DMS 273 treated with DMSO at 0.1 percent for 48 hours (cell line): ENCODE data around the gene ATAD5.
"Not testable (repeated sequence)": the region's sequence is repeated elsewhere in the genome, so short reads cannot be mapped to it uniquely, and the experiment has no call there.

ENCODE experiments used
- DNase-seq: peaks from one replicate; lab custom pipeline; 2025; lab: John Stamatoyannopoulos, UW

ATAD5 gene, protein sequence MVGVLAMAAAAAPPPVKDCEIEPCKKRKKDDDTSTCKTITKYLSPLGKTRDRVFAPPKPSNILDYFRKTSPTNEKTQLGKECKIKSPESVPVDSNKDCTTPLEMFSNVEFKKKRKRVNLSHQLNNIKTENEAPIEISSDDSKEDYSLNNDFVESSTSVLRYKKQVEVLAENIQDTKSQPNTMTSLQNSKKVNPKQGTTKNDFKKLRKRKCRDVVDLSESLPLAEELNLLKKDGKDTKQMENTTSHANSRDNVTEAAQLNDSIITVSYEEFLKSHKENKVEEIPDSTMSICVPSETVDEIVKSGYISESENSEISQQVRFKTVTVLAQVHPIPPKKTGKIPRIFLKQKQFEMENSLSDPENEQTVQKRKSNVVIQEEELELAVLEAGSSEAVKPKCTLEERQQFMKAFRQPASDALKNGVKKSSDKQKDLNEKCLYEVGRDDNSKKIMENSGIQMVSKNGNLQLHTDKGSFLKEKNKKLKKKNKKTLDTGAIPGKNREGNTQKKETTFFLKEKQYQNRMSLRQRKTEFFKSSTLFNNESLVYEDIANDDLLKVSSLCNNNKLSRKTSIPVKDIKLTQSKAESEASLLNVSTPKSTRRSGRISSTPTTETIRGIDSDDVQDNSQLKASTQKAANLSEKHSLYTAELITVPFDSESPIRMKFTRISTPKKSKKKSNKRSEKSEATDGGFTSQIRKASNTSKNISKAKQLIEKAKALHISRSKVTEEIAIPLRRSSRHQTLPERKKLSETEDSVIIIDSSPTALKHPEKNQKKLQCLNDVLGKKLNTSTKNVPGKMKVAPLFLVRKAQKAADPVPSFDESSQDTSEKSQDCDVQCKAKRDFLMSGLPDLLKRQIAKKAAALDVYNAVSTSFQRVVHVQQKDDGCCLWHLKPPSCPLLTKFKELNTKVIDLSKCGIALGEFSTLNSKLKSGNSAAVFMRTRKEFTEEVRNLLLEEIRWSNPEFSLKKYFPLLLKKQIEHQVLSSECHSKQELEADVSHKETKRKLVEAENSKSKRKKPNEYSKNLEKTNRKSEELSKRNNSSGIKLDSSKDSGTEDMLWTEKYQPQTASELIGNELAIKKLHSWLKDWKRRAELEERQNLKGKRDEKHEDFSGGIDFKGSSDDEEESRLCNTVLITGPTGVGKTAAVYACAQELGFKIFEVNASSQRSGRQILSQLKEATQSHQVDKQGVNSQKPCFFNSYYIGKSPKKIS (N-terminal part only)

GRCh38 chr17:30831663-30832437, at the start of gene ATAD5:
TSS of gene ATAD5 (plus strand) at chr17:30831966. CDS start at chr17:30832348, 382 bp downstream.
- peak; percentile 80 for DNase-seq

GRCh38 chr17:30782206-30782605, 49.6 kb upstream of the ATAD5 start:
- no peak for DNase-seq

DNA sequence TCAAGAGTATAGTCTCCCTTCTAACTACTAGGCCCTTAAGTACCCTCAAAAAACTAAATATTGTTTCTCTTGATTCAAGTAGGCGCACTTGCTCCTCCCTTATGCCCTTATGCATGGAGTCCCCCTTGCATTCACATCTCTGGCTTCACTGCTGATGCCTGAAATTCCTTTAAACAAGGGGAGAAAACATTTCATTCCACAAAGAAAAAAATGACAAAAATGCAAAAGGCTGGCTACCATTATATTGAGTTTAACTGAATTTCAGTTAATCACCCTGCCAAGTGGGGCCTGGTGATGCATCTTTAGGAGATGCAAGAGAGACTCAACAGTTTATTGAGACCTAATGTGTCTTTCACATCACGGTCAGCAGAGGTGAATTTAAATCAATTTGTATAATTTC, 42.8 kb upstream of the ATAD5 start:
- no peak for DNase-seq

GRCh38 chr17:30790279-30790678, 41.5 kb upstream of the ATAD5 start:
- DNase-seq = no peak

DNA sequence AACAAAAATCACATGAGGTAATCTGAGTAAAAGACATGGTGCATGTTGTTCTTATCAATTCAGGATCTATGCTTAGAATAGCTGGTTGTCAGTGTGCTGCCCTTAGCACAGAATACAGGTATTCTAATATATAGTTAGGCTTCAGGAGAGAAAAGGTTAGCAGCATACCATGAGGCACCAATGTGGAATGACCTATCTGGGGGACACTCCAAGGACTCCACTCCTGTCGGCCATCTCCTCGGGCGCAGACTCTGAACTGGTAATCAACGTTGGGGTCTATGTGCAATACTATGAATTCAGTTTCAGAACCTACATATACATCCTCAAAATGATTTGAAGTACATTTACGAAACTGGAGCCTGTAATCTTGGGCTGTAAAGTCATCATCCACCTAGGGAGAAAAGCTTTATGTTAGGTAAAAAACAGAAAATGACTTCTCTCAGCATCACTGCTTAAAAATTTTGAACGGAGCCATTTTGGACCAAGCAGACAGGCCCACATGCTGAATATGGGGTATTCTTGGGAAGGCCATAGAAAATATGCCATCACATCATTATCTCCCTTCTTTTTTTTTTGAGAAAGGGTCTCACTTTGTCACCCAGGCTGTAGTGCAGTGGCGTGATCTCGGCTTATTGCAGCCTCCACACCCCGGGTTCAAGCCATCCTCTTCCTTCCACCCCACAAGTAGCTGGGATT, 38.3 kb upstream of the ATAD5 start:
- DNase-seq = no peak

DNA sequence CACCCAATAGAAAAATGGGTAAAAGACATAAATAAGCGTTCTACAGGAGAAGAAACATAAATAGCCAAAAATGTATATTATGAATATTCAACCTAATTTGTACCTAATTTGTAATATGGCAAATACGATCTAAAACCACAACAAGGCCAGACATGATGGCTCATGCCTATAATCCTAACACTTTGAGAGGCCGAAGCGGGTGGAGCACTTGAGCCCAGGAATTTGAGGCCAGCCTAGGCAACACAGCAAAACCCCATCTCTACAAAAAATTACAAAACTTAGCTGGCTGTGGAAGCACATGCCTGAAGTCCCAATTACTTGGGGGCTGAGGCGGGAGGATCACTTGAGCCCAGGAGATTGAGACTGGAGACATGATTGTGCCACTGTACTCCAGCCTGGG, 37.4 kb upstream of the ATAD5 start:
- DNase-seq = no peak

- DNase-seq = no peak
These were observed 35.8 kb upstream of the ATAD5 start for GRCh38 chr17:30796016-30796415.

- no peak for DNase-seq
These were observed 30.1 kb upstream of the ATAD5 start for GRCh38 chr17:30801671-30802070.

- DNase-seq = no peak
These were observed 25.8 kb upstream of the ATAD5 start for GRCh38 chr17:30805944-30806456.

GRCh38 chr17:30807896-30808295, 23.9 kb upstream of the ATAD5 start:
- no peak for DNase-seq

DNA sequence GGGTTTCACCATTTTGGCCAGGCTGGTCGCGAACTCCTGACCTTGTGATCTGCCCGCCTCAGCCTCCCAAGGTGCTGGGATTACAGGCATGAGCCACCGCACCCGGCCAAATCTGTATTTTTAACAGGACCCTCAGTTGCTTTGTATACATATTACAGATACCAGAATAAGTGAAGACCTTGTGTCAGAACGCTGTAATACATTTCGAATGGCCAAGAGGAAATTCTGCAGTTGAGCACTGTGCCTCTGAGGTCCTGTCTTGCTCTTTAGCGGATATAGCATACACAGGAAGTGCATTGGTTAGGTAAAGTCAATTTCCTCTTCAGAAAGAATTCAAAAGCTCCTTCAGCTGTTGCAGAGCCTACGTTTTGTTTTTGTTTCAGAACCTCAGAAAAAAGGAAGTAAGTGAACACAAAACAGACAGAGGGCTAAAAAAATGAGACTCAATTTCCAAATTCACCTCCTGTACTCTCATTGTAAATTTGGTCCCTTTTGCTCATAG, 22.9 kb upstream of the ATAD5 start:
- DNase-seq = no peak

DNA sequence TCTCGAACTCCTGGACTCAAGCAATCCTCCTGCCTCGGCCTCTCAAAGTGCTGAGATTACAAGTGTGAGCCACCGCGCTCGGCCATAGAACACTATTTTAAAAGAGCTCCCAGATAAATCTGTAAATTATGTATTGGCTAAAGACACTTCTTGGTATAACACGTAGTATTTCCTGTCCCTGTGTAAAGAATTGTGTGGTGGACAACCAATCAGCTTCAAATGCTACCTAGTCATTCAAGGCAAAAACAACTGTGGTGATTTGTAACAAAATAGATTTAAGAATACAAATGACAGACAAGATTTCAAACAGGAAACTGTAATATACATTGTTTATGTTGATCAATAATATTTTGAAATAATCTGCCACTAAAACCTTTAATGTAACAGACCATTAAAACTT, 21.9 kb upstream of the ATAD5 start:
- no peak for DNase-seq

DNA sequence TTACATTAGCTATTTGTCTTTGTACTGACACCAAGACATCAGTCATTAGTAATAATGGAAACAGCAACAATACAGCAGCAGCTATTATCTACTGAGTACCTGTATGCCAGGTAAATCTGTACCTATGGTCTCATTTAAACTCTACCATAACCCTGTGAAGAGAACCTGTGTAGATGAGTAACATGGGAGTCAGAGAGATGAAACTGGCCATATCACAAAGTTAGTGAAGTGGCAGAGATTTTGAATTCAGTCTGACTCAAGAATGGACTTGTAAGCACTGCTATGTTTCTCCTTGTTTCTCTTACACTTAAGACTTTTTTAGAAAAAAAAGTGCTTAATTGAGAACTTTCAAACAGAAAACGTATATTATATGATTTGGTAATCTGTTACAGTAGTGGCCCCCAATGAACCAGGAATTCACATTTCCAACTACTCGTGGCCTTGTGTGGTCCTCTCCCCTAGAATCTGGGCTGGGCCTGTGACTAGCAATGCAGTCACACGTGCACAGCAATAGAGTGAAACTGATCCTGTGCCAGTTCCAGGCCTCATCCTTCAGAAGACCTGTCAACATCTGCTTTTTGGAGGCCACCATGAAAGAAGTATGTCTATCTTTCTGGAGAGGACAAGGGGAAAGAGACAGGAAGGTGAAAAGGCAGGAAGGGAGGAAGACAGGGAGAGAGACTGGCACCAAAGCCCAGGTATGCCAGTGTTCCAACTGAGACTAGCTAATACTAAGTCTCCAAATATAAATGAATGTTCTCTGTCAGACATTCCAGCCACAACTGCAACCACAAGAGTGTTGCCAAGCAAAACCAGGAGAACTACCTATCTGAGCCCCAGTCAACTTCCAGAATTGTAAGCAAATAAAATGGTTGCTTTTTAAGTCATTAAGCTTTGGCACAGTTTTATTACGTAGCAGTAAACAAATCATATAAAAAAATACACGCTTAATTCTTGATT, 19.3 kb upstream of the ATAD5 start:
- DNase-seq = no peak

DNA sequence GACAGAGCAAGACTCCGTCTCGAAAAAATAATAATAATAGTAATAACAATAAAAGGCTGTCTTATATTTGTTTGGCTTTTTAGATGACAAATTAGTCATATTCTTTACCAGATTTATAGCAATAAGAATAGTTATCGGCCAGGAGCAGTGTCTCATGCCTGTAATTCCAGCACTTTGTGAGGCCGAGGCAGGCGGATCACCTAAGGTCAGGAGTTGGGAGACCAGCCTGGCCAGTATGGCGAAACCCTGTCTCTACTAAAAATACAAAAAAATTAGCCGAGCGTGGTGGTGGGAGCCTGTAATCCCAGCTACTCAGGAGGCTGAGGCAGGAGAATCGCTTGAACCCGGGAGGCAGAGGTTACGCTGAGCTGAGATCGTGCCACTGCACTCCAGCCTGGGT, 17.5 kb upstream of the ATAD5 start:
- DNase-seq = not testable (repeated sequence)

- not testable (repeated sequence) for DNase-seq
These were observed 16.9 kb upstream of the ATAD5 start for GRCh38 chr17:30814860-30815259.

DNA sequence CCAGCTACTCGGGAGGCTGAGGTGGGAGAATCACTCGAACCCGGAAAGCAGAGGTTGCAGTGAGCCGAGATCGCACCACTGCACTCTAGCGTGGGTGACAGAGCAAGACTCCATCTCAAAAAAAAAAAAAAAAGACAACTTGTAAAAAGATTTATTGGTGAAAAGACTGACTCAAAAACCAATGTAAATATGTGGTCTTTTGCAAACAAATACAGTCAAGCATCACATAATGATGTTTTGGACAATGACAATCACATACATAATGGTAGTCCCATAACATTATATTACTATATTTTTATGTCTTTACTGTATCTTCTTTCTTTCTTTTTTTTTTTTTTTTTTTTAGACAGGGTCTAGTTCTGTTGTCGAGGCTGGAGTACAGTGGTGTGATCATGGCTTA, 15.6 kb upstream of the ATAD5 start:
- DNase-seq = no peak

DNA sequence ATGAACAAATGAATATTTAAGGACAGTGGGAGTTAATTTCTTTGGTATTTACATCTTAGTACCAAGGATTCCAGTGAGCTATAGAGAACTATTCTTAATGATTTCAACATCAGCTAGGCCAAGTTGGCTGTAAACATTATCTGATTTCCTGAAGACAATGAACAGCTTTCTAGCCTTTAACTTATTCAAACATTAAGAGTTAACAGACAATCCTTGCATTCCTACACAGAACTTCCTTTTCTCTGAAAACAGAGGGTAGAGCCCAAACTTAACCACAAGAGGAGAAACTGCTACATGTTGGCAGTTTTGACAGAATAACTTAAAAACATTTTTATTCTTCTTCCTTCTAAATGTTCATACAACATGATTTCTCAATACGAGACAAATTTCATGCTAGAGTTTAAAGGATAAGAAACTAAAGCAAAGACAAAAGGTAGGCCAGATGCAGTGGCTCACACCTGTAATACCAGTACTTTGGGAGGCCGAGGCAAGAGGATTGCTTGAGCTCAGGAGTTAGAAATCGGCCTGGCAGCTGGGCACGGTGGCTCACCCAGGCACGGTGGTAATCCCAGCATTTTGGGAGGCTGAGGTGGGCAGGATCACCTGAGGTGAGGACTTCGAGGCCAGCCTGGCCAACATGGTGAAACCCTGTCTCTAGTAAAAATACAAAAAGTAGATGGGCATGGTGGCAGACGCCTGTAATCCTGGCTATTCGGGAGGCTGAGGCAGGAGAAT, 11.6 kb upstream of the ATAD5 start:
- no peak for DNase-seq

- no peak for DNase-seq
These were observed 9.7 kb upstream of the ATAD5 start for GRCh38 chr17:30821871-30822723.
